ENCODE results near the gene KCNV2.

GRCh38 chr9:2709645-2710101, 7.6 kb upstream of the KCNV2 start:
- TF ChIP-seq CTCF (IDR thresholded peaks at IDR 0.05; ENCODE audit: low read depth, low read length, missing input control) (no peak), ATF3 (IDR thresholded peaks at IDR 0.05) (no peak), REST (IDR thresholded peaks at IDR 0.05) (no peak)

All from liver (tissue), 3 donors.